Neural crest cell (in vitro differentiated cells): ENCODE measurements around the gene FXYD2. TPM values are rescaled to one million over a fixed set of nuclear protein-coding genes. Genes with fewer than 3 reads are reported as not detected.

Source experiments
- DNase-seq: peaks from one replicate; pipeline ENCODE4 v3.0.0; 2021; ENCODE audit warnings: low read depth, mixed read lengths, low spot score
- H3K27ac Mint-ChIP-seq: one replicate; pipeline ENCODE4 v1.8.0; 2021; ENCODE audit warnings: mild to moderate bottlenecking, mixed read lengths; ENCODE audit not compliant: unreplicated experiment
- H3K27me3 Mint-ChIP-seq: 2 replicates; pipeline ENCODE4 v1.8.0; 2021; ENCODE audit warnings: low read depth, mild to moderate bottlenecking, mixed read lengths
- H3K36me3 Mint-ChIP-seq: 2 replicates; pipeline ENCODE4 v1.8.0; 2021; ENCODE audit warnings: low read depth, mild to moderate bottlenecking, mixed read lengths
- H3K4me1 Mint-ChIP-seq: 2 replicates; pipeline ENCODE4 v1.8.0; 2021; ENCODE audit warnings: mixed read lengths
- H3K4me3 Mint-ChIP-seq: one replicate; pipeline ENCODE4 v1.8.0; 2021; ENCODE audit warnings: mild to moderate bottlenecking, mixed read lengths
- H3K9me3 Mint-ChIP-seq: 2 replicates; pipeline ENCODE4 v1.8.0; 2021; ENCODE audit warnings: mixed read lengths
- CTCF ChIP-seq: fragments of 200-600 bp; sonication (generic); conservative IDR thresholded peaks from 2 replicates; pipeline ENCODE4 v1.5.0; 2021; ENCODE audit warnings: antibody characterized with exemption, mild to moderate bottlenecking
- total RNA-seq: library from RNA; stranded (reverse); gene quantifications from 2 replicates; pipeline ENCODE4 v1.2.1, GENCODE V29; 2021

FXYD2 gene
- total RNA-seq, 1 donor from 2014 or later: 0.26 TPM

- peaks cover 4% of the 10 kb centered on the region for H3K4me1 Mint-ChIP-seq
- no peak for DNase-seq
- no peaks in the 10 kb centered on the region for H3K9me3 Mint-ChIP-seq
- H3K27ac Mint-ChIP-seq: no peak overlapping the region
- no peaks in the 10 kb centered on the region for H3K36me3 Mint-ChIP-seq
- H3K27me3 Mint-ChIP-seq: peaks cover 21% of the 10 kb centered on the region
- TF ChIP-seq CTCF: no peak
- no peak overlapping the region for H3K4me3 Mint-ChIP-seq
Measured at GRCh38 chr11:117772360-117772759, 52.2 kb downstream of the FXYD2 start.

DNA sequence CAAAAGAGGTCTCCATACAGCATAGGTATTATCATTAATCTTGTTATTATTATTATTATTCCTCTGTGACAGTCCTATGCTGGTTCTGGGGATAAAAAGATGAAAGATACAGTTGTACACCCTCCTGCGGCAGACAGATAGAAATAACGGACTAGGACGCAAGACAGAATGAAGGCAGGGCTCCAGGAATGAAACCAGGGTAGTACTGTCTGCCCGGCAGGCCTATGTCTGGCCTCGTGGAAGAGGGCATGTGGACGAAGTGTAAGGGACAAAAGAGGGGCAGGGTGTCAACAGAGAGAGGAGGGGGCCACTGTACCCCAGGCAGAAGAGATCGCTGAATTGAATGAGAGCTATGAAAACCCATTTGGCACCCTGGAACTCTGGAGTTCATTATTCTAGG, 52.7 kb downstream of the FXYD2 start:
- Mint-ChIP-seq H3K9me3 (no peaks in the 10 kb centered on the region), H3K36me3 (no peaks in the 10 kb centered on the region), H3K27ac (no peak overlapping the region), H3K4me1 (peaks cover 4% of the 10 kb centered on the region), H3K27me3 (peaks cover 18% of the 10 kb centered on the region), H3K4me3 (no peak overlapping the region)
- no peak for DNase-seq
- TF ChIP-seq CTCF: no peak

- Mint-ChIP-seq H3K36me3 (no peaks in the 10 kb centered on the region), H3K9me3 (no peaks in the 10 kb centered on the region), H3K4me3 (no peak overlapping the region), H3K27ac (peak overlapping the region; percentile 79), H3K27me3 (peaks cover 12% of the 10 kb centered on the region), H3K4me1 (peaks cover 4% of the 10 kb centered on the region)
- no peak for TF ChIP-seq CTCF
- no peak for DNase-seq
Measured at GRCh38 chr11:117771197-117771596, 53.3 kb downstream of the FXYD2 start.

GRCh38 chr11:117770061-117770460, 54.5 kb downstream of the FXYD2 start:
- Mint-ChIP-seq H3K27me3 (peaks cover 11% of the 10 kb centered on the region), H3K4me3 (no peak overlapping the region)
- no peak for TF ChIP-seq CTCF

More at GRCh38 chr11:117770061-117770460, 54.5 kb downstream of the FXYD2 start:
- Mint-ChIP-seq H3K27ac (no peak overlapping the region), H3K36me3 (no peaks in the 10 kb centered on the region), H3K9me3 (no peaks in the 10 kb centered on the region), H3K4me1 (peaks cover 4% of the 10 kb centered on the region)
- DNase-seq: no peak

Other genes starting within 250 kb of the FXYD2 start
- gene DSCAML1, start 27.5 kb downstream of the FXYD2 start, total RNA-seq: 0.09 and 0.25 TPM in 2 replicates
- gene FXYD6, start 51.9 kb upstream of the FXYD2 start, total RNA-seq: 113 TPM in 2 replicates
- gene TMPRSS13, start 104.7 kb upstream of the FXYD2 start, total RNA-seq: 0.34 TPM in 1 of 2 replicates, not detected in the other
- 0.37 and 0.48 TPM in 2 replicates for gene IL10RA, start 161.7 kb upstream of the FXYD2 start, total RNA-seq